ENCODE data around the gene PTPRS.

- TF ChIP-seq POLR2A (IDR thresholded peaks at IDR 0.05; ENCODE audit: low read length) (no peak), GATA1 (IDR thresholded peaks at IDR 0.05; ENCODE audit: low read depth, low read length) (no peak)
These were observed 36.3 kb upstream of the PTPRS start for GRCh38 chr19:5376928-5377327.
